Neutrophil (primary cell): Measurements from ENCODE around the gene DTX3L.

Experiments used
- H3K27ac ChIP-seq: fragments of 200-600 bp; sonication (generic); 2 replicates; pipeline ENCODE4 v1.5.1; 2016; ENCODE audit warnings: mild to moderate bottlenecking, moderate library complexity
- H3K27me3 ChIP-seq: fragments of 200-600 bp; sonication (generic); 2 replicates; pipeline ENCODE4 v1.6.0; 2016; ENCODE audit warnings: mild to moderate bottlenecking
- H3K36me3 ChIP-seq: fragments of 200-600 bp; sonication (generic); 2 replicates; pipeline ENCODE4 v1.5.1; 2017
- H3K4me1 ChIP-seq, 2 experiments: fragments of 200-600 bp in 1 of 2; sonication (generic) in 1 of 2; 1 replicate in 1 of 2; 2 replicates in 1 of 2; pipeline versions ENCODE4 v1.5.1 to v1.6.1; 2013 to 2016; ENCODE audit warnings: low read depth in 1 of 2, low read length in 1 of 2, mild to moderate bottlenecking in 1 of 2, moderate library complexity in 1 of 2; ENCODE audit not compliant: control insufficient read depth in 1 of 2, insufficient read depth in 1 of 2
- H3K4me3 ChIP-seq, 2 experiments: fragments of 200-600 bp in 1 of 2; sonication (generic) in 1 of 2; 1 replicate in 1 of 2; 2 replicates in 1 of 2; pipeline ENCODE4 v1.5.1; 2013 to 2016; ENCODE audit warnings: low read depth in 1 of 2, low read length in 1 of 2, mild to moderate bottlenecking in 1 of 2, moderate library complexity in 1 of 2
- H3K9me3 ChIP-seq: fragments of 200-600 bp; sonication (generic); 2 replicates; pipeline ENCODE4 v1.5.1; 2016
- TF ChIP-seq, protein P1 (sequence below): fragments of 200-600 bp; sonication (generic); IDR thresholded peaks from 2 replicates; pipeline ENCODE4 v1.5.1; 2016; ENCODE audit warnings: antibody characterized with exemption

DTX3L gene

DNA sequence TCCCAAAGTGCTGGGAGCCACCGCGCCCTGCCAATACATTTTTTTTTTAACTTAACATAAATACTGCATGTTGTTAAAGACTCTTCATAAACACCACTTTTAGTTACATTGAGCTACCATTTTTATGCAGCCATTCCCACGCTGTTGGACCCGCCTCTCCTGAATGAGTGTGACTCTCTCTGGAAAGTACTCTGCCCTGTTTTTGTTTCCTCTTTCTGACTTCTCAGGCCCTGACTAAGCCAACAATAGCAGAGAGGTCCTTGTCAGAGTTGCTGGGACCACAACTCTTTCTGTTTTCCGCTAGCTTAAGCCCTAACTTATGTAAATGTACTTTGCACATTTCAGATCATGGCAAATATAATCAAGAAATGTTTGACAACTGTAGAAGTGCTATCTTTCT, 48.6 kb downstream of the DTX3L start:
- no peaks in the 10 kb centered on the region for H3K9me3 ChIP-seq
- TF ChIP-seq, protein P1, sequence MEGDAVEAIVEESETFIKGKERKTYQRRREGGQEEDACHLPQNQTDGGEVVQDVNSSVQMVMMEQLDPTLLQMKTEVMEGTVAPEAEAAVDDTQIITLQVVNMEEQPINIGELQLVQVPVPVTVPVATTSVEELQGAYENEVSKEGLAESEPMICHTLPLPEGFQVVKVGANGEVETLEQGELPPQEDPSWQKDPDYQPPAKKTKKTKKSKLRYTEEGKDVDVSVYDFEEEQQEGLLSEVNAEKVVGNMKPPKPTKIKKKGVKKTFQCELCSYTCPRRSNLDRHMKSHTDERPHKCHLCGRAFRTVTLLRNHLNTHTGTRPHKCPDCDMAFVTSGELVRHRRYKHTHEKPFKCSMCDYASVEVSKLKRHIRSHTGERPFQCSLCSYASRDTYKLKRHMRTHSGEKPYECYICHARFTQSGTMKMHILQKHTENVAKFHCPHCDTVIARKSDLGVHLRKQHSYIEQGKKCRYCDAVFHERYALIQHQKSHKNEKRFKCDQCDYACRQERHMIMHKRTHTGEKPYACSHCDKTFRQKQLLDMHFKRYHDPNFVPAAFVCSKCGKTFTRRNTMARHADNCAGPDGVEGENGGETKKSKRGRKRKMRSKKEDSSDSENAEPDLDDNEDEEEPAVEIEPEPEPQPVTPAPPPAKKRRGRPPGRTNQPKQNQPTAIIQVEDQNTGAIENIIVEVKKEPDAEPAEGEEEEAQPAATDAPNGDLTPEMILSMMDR: no peak
- H3K27me3 ChIP-seq: no peaks in the 10 kb centered on the region
- no peaks in the 10 kb centered on the region for H3K36me3 ChIP-seq
- peaks cover 7 to 10% of the 10 kb centered on the region in 2 experiments for H3K4me1 ChIP-seq
- H3K27ac ChIP-seq: no peak overlapping the region
- no peak overlapping the region for H3K4me3 ChIP-seq

DNA sequence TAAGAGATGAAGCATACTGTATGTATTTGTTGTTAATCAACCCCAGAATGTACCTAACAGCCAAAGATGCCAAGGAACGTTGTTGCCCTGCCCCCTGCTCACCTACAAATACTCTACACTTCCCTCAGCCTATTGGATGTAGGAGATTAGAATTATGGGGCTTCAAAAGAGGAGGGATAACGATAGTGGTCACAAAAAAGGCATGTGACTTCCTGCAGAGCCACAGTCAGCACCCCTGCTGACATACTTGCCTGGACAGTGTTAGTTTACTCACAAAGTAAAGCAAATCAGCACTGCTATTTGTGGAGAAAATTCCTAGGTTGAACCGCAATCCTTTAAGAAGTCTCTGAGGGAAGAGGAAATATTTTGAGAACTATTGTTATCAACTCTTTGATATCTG, 51.2 kb downstream of the DTX3L start:
- TF ChIP-seq, protein P1: no peak
- Histone ChIP-seq H3K27ac (no peak overlapping the region), H3K36me3 (no peaks in the 10 kb centered on the region)

DNA sequence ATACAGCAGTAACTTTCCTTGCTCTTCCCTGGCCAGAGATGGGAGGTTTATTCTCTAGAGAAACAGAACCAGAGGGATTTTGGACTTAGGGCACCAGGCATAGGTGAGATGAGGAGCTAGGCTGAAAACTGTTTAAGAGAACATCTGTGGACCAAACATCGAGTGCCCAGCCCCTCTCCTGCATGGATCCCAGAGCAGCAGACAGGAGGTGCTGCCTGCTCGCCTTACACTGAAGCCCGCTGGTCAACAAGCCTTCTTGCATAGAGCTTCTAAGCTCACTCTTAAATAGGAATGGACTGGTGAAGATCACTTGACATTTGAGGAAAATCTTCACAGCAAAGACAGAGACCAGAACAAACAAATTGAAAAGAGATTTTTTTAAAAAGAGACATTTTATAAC, 54.5 kb downstream of the DTX3L start:
- Histone ChIP-seq H3K9me3 (no peaks in the 10 kb centered on the region), H3K27ac (no peak overlapping the region), H3K36me3 (no peaks in the 10 kb centered on the region), H3K4me1 (peaks cover 7 to 10% of the 10 kb centered on the region in 2 experiments), H3K27me3 (no peaks in the 10 kb centered on the region), H3K4me3 (no peak overlapping the region)
- TF ChIP-seq, protein P1: no peak

More for the DNA sequence above, 51.2 kb downstream of the DTX3L start:
- Histone ChIP-seq H3K4me3 (no peak overlapping the region), H3K27me3 (no peaks in the 10 kb centered on the region), H3K4me1 (peaks cover 7 to 10% of the 10 kb centered on the region in 2 experiments), H3K9me3 (no peaks in the 10 kb centered on the region)

DNA sequence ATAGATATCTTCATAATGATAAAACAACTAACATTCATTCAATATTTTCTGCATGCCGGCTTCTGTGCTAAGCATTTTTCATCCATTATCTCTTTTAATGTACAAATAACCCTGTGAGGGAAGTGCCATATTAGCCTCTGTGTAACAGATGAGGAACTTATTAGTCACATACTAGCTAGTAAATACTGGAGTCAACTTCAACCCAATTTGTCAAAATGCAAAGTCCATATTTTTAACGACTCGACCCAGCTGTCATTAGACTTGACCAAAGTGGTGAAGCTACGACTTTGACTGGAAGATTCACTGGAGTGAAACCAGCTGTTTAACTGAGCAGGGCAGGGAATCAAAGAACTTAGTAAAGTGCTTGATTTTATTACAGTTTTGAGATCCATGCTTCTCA, 54.9 kb downstream of the DTX3L start:
- Histone ChIP-seq H3K9me3 (no peaks in the 10 kb centered on the region), H3K27ac (no peak overlapping the region), H3K27me3 (no peaks in the 10 kb centered on the region), H3K4me1 (peaks cover 7 to 10% of the 10 kb centered on the region in 2 experiments), H3K4me3 (no peak overlapping the region), H3K36me3 (no peaks in the 10 kb centered on the region)
- TF ChIP-seq, protein P1: no peak

DNA sequence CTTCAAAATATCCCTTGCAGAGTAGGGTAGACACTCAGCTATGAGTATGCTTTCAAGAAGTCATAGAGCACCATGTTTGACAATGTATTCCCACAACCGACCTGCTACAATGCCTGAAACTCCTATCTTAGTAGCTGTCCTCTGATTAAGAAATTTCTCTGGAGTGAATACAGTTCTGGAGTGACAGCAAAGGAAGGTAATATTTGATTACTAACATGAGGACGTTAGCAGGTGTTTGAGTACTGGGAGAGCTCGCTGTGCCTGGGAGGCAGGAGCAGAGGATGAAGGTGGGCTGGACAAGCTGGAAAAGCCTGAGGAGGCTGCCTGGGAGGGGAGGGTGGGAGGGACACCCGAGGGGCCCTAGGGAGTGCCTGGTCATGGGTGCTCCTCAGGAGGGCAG, 56.3 kb downstream of the DTX3L start:
- no peak overlapping the region for H3K27ac ChIP-seq
- H3K9me3 ChIP-seq: no peaks in the 10 kb centered on the region
- peaks cover 7 to 10% of the 10 kb centered on the region in 2 experiments for H3K4me1 ChIP-seq
- TF ChIP-seq, protein P1: no peak
- H3K4me3 ChIP-seq: no peak overlapping the region
- H3K27me3 ChIP-seq: no peaks in the 10 kb centered on the region
- no peaks in the 10 kb centered on the region for H3K36me3 ChIP-seq

DNA sequence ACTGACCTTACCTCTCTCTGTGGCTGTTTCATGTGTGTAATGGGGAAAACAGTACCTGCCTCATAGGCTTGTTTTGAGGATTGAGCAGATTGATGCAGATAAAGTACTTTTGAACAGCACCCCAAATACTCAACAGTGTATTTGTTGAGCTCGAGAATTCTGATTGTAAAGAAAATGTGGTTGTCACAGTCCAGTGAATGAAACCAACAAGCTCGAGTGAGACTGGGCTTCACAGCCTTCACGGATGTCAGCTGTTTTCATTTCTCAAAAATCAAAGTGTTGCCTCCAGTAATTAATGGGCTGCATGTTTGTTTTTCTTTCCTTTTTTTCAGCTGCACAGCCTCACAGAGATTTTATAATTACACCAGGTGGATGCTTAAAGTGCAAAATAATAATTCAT, 57.0 kb downstream of the DTX3L start:
- Histone ChIP-seq H3K27me3 (no peaks in the 10 kb centered on the region), H3K27ac (no peak overlapping the region), H3K9me3 (no peaks in the 10 kb centered on the region), H3K4me3 (no peak overlapping the region), H3K4me1 (peaks cover 7 to 10% of the 10 kb centered on the region in 2 experiments), H3K36me3 (no peaks in the 10 kb centered on the region)
- TF ChIP-seq, protein P1: no peak
